ENCODE results near the gene CCNB2. TPM values are rescaled to one million over a fixed set of nuclear protein-coding genes. Genes with fewer than 3 reads are reported as not detected.
"Not testable (repeated sequence)": the region's sequence is repeated elsewhere in the genome, so short reads cannot be mapped to it uniquely, and the experiment has no call there.

CCNB2 gene
- total and polyA plus RNA-seq, 2 donors (not counting 3 experiments of a cell fraction or from before 2014, with no cell fraction given), result 55.9 to 65.2 TPM

DNA sequence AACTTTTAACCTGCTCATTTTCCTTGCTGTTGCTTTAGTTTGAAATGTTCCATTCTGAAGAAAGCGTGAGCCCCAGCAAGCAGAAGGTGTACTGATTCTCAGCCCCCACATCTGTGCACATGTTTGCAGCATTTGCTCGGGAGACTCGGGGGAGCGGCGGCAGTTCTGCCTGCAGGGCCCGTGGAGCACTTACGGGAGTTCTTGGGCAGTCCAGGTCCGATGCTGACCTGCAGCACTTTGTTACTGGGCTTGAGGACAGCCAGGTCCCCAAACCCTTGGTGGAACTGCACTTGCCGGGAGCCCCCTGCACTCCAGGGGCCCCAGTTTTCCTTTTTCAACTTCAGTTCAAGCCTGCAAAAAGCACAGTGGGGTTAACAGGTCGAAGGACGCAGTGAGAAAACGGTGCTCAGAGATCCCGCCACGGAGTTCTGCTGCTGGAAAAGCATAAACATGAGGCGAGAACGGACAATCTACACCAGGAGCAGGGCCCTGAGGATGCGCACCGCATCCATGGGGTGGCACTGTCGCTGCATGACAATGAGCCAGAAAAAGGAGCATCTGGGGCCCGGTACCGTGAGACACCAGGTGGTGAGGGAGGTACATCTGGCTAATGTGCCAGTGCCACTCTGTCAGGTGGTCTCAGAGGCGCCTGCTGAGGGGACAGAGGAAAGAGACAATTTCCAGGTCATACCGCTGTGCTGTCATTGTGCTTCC, 56.1 kb downstream of the CCNB2 start:
- Histone ChIP-seq H3K9me3 (replicated peaks; ENCODE audit: control insufficient read depth, insufficient read depth, low read length) (no peaks in the 10 kb centered on the region), H3K4me3 (replicated peaks in 1 of 3; ENCODE audit: insufficient read depth in 1 of 3, low read depth in 1 of 3, low read length in 3 of 3) (no peak overlapping the region), H3K27me3 (ENCODE audit: control insufficient read depth in 2 of 2, insufficient read depth in 2 of 2, low read length in 2 of 2) (no peaks in the 10 kb centered on the region), H2AFZ (ENCODE audit: low read depth, low read length) (no peak overlapping the region), H3K9ac (replicated peaks; ENCODE audit: extremely low read depth, insufficient read depth, low read length) (no peak overlapping the region), H3K4me2 (ENCODE audit: insufficient read depth, low read length) (no peak overlapping the region), H3K9me1 (replicated peaks; ENCODE audit: control insufficient read depth, extremely low read depth, insufficient read depth, low read length) (no peaks in the 10 kb centered on the region), H3K36me3 (ENCODE audit: control insufficient read depth in 2 of 2, extremely low read depth in 1 of 2, insufficient read depth in 2 of 2, low read length in 2 of 2) (peaks cover 10 to 36% of the 10 kb centered on the region in 2 experiments), H3K79me2 (ENCODE audit: control insufficient read depth, insufficient read depth, low read length) (no peaks in the 10 kb centered on the region), H3K27ac (ENCODE audit: insufficient read depth, low read depth, low read length) (no peak overlapping the region), H3K4me1 (ENCODE audit: control insufficient read depth, extremely low read depth, insufficient read depth, low read length) (peaks cover 9% of the 10 kb centered on the region), H4K20me1 (replicated peaks; ENCODE audit: control insufficient read depth, extremely low read depth, insufficient read depth, low read length) (no peaks in the 10 kb centered on the region)
- no peak for TF ChIP-seq POLR2A (IDR thresholded peaks at IDR 0.05; ENCODE audit: low read depth, low read length)
- TF ChIP-seq, protein P1, sequence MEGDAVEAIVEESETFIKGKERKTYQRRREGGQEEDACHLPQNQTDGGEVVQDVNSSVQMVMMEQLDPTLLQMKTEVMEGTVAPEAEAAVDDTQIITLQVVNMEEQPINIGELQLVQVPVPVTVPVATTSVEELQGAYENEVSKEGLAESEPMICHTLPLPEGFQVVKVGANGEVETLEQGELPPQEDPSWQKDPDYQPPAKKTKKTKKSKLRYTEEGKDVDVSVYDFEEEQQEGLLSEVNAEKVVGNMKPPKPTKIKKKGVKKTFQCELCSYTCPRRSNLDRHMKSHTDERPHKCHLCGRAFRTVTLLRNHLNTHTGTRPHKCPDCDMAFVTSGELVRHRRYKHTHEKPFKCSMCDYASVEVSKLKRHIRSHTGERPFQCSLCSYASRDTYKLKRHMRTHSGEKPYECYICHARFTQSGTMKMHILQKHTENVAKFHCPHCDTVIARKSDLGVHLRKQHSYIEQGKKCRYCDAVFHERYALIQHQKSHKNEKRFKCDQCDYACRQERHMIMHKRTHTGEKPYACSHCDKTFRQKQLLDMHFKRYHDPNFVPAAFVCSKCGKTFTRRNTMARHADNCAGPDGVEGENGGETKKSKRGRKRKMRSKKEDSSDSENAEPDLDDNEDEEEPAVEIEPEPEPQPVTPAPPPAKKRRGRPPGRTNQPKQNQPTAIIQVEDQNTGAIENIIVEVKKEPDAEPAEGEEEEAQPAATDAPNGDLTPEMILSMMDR (IDR thresholded peaks at IDR 0.05; ENCODE audit: extremely low read depth in 1 of 2, insufficient read depth in 1 of 2, low read depth in 1 of 2, low read length in 2 of 2), result peak; percentile 42
- DNase-seq (ENCODE audit: low read depth, low spot score), result peak; percentile 9
- FAIRE-seq, result peak; percentile 31
- dilution Hi-C loops (cut with MboI; ENCODE audit: extremely low pct_ligation_motif_present, low sequenced_read_pairs) (no loop called here), intact Hi-C loops (cut with micrococcal nuclease) (loop anchor here (1.0 kb wide), 1 partner anchor 332 kb away; no protein-coding TSS in a partner anchor)
- BruUV-seq (replicated peaks), result no TSS peak
- ChIA-PET CTCF (interaction anchor here (0.9 to 1.8 kb wide), 9 partner anchors 9 to 341 kb away, joined by 3 to 10 read pairs (median 4); no protein-coding TSS in a partner anchor), POLR2A (interaction anchor here (1.0 kb wide), 1 partner anchor 212 kb away, joined by 3 read pairs; the partner anchor contains the start of gene MYO1E)

DNA sequence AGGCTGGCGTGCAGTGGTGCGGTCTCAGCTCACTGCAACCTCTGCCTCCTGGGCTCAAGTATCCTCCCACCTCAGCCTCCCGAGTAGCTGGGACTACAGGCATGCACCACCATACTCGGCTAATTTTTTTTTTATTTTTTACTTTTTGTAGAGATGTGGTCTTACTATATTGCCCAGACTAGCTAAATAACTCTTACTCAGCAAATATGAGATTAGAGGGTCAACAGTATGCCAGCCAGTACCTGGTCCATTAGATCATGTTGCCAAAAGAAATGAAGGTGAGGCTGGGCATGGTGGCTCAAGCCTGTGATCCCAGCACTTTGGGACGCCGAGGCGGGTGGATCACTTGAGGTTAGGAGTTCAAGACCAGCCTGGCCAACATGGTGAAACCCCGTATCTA, 57.1 kb downstream of the CCNB2 start:
- H3K4me2 ChIP-seq (ENCODE audit: insufficient read depth, low read length); POLR2A ChIA-PET; BruUV-seq (replicated peaks); dilution Hi-C loops (cut with MboI; ENCODE audit: extremely low pct_ligation_motif_present, low sequenced_read_pairs); H3K4me3 ChIP-seq (replicated peaks in 1 of 3; ENCODE audit: insufficient read depth in 1 of 3, low read depth in 1 of 3, low read length in 3 of 3); DNase-seq (ENCODE audit: low read depth, low spot score); H3K9me1 ChIP-seq (replicated peaks; ENCODE audit: control insufficient read depth, extremely low read depth, insufficient read depth, low read length); intact Hi-C loops (cut with micrococcal nuclease); H2AFZ ChIP-seq (ENCODE audit: low read depth, low read length); H4K20me1 ChIP-seq (replicated peaks; ENCODE audit: control insufficient read depth, extremely low read depth, insufficient read depth, low read length); H3K27ac ChIP-seq (ENCODE audit: insufficient read depth, low read depth, low read length); FAIRE-seq; H3K79me2 ChIP-seq (ENCODE audit: control insufficient read depth, insufficient read depth, low read length); H3K9ac ChIP-seq (replicated peaks; ENCODE audit: extremely low read depth, insufficient read depth, low read length); H3K9me3 ChIP-seq (replicated peaks; ENCODE audit: control insufficient read depth, insufficient read depth, low read length); H3K27me3 ChIP-seq (ENCODE audit: control insufficient read depth in 2 of 2, insufficient read depth in 2 of 2, low read length in 2 of 2): not testable (repeated sequence)
- peaks cover 10 to 34% of the 10 kb centered on the region in 2 experiments for H3K36me3 ChIP-seq (ENCODE audit: control insufficient read depth in 2 of 2, extremely low read depth in 1 of 2, insufficient read depth in 2 of 2, low read length in 2 of 2)
- H3K4me1 ChIP-seq (ENCODE audit: control insufficient read depth, extremely low read depth, insufficient read depth, low read length), result peaks cover 19% of the 10 kb centered on the region
- CTCF ChIA-PET, result interaction anchor here (0.8 to 1.8 kb wide), 10 partner anchors 8 to 367 kb away, joined by 3 to 10 read pairs (median 4); no protein-coding TSS in a partner anchor

Measured in endothelial cell of umbilical vein (primary cell).